HCT116 (cell line): ENCODE measurements around the gene HRH4. TPM values are rescaled to one million over a fixed set of nuclear protein-coding genes. Genes with fewer than 3 reads are reported as not detected.

Source experiments
- ATAC-seq: fragments of 200-7000 bp; cut with Tn5 transposase; 2 replicates; pipeline ENCODE4 v1.9.1; 2020; ENCODE audit warnings: mild to moderate bottlenecking, moderate library complexity
- BruUV-seq: library from RNA; stranded (reverse); fragments of 400-500 nt; replicated peaks from 2 replicates; lab custom pipeline; 2021; lab: Mats Ljungman, UMichigan
- CTCF ChIA-PET: fragments of 300-600 bp; sonication (Branson Sonifier 250); formaldehyde crosslinking; loops from one replicate; lab custom pipeline; 2021; ENCODE audit warnings: antibody characterized with exemption; lab: Charles Lee
- POLR2A ChIA-PET: fragments of 300-600, 350-600 bp; sonication (Branson Sonifier 250); formaldehyde crosslinking; loops from one replicate; lab custom pipeline; 2021; ENCODE audit warnings: antibody characterized with exemption; lab: Charles Lee
- RAD21 ChIA-PET, 2 experiments: fragments of 300-600 bp; sonication (Branson Sonifier 250); formaldehyde crosslinking; loops; one replicate each; lab custom pipeline; 2023; ENCODE audit warnings: low total read pairs in 2 of 2; ENCODE audit not compliant: uncharacterized antibody in 2 of 2, unreplicated experiment in 2 of 2, low non-redundant PET in 1 of 2; lab: Charles Lee
- DNase-seq: peaks from one replicate; pipeline ENCODE4 v3.0.0-alpha.2; 2010; ENCODE audit warnings: low read depth, low spot score
- H2AFZ ChIP-seq: fragments of 200-600 bp; shearing (Covaris generic), sonication (generic); 2 replicates; pipeline ENCODE4 v1.6.1; 2017; ENCODE audit warnings: low read depth, mixed run types, mixed read lengths, antibody characterized with exemption, low read length; ENCODE audit not compliant: poor library complexity, severe bottlenecking
- H3K27ac ChIP-seq: 2 replicates; pipeline ENCODE4 v1.5.1; 2012; ENCODE audit warnings: low read depth, low read length
- H3K27me3 ChIP-seq: fragments of 200-600 bp; sonication (generic); 2 replicates; pipeline ENCODE4 v1.6.1; 2016; ENCODE audit warnings: mixed run types, low read length, mixed read lengths; ENCODE audit not compliant: insufficient read depth
- H3K36me3 ChIP-seq, 2 experiments: fragments of 200-500 bp in 1 of 2; fragments of 200-600 bp in 1 of 2; sonication (Bioruptor generic) in 1 of 2; sonication (generic) in 1 of 2; 2 replicates each; pipeline versions ENCODE4 v1.5.1 to v1.6.1; 2014 to 2016; ENCODE audit warnings: low read length in 2 of 2, inconsistent platforms in 1 of 2, mixed read lengths in 1 of 2, mixed run types in 1 of 2; ENCODE audit not compliant: insufficient read depth in 2 of 2, control insufficient read depth in 1 of 2
- H3K4me1 ChIP-seq, 2 experiments: fragments of 200-600 bp in 1 of 2; sonication (generic) in 1 of 2; 2 replicates each; pipeline versions ENCODE4 v1.5.1 to v1.6.1; 2012 to 2017; ENCODE audit warnings: low read length in 2 of 2, inconsistent platforms in 1 of 2, mild to moderate bottlenecking in 1 of 2, mixed read lengths in 1 of 2, mixed run types in 1 of 2, moderate library complexity in 1 of 2; ENCODE audit not compliant: insufficient read depth in 2 of 2, control insufficient read depth in 1 of 2
- H3K4me2 ChIP-seq: fragments of 200-600 bp; sonication (generic); 2 replicates; pipeline ENCODE4 v1.6.1; 2017; ENCODE audit warnings: mixed run types, low read length, mixed read lengths
- H3K4me3 ChIP-seq, 2 experiments: fragments of 200-600 bp in 1 of 2; sonication (generic) in 1 of 2; replicated peaks in 1 of 2; 2 replicates each; pipeline ENCODE4 v1.5.1; 2011 to 2016; ENCODE audit warnings: low read length in 2 of 2, control low read depth in 1 of 2, low read depth in 1 of 2, mild to moderate bottlenecking in 1 of 2, mixed read lengths in 1 of 2, mixed run types in 1 of 2
- H3K79me2 ChIP-seq: fragments of 200-600 bp; sonication (generic); 2 replicates; pipeline ENCODE4 v1.6.1; 2017; ENCODE audit warnings: mild to moderate bottlenecking, mixed run types, low read length, moderate library complexity, mixed read lengths; ENCODE audit not compliant: insufficient read depth
- H3K9ac ChIP-seq: fragments of 200-600 bp; sonication (generic); 2 replicates; pipeline ENCODE4 v1.6.1; 2016; ENCODE audit warnings: low read length, mixed read lengths
- H3K9me2 ChIP-seq: fragments of 200-600 bp; sonication (generic), shearing (Covaris generic); 2 replicates; pipeline ENCODE4 v1.6.1; 2017; ENCODE audit warnings: mixed run types, mild to moderate bottlenecking, moderate library complexity; ENCODE audit not compliant: insufficient read depth
- H3K9me3 ChIP-seq, 2 experiments: fragments of 200-500 bp in 1 of 2; fragments of 200-600 bp in 1 of 2; sonication (Bioruptor generic) in 1 of 2; sonication (generic) in 1 of 2; 2 replicates each; pipeline ENCODE4 v1.6.1; 2014 to 2017; ENCODE audit warnings: low read length in 2 of 2, mixed read lengths in 2 of 2, inconsistent platforms in 1 of 2, low read depth in 1 of 2, mild to moderate bottlenecking in 1 of 2, mixed run types in 1 of 2, moderate library complexity in 1 of 2; ENCODE audit not compliant: control insufficient read depth in 1 of 2, insufficient read depth in 1 of 2
- H4K20me1 ChIP-seq: fragments of 200-600 bp; sonication (generic), shearing (Covaris generic); 2 replicates; pipeline ENCODE4 v1.6.1; 2017; ENCODE audit warnings: mixed run types, mild to moderate bottlenecking, moderate library complexity; ENCODE audit not compliant: insufficient read depth
- ATF3 ChIP-seq: IDR thresholded peaks from 2 replicates; pipeline ENCODE4 v1.6.1; 2012
- CBX3 ChIP-seq: IDR thresholded peaks from 2 replicates; pipeline ENCODE4 v1.6.1; 2012; ENCODE audit warnings: low read depth
- CEBPB ChIP-seq: IDR thresholded peaks from 2 replicates; pipeline ENCODE4 v1.6.1; 2012; ENCODE audit warnings: low read depth
- EGR1 ChIP-seq: IDR thresholded peaks from 2 replicates; pipeline ENCODE4 v1.6.1; 2012; ENCODE audit warnings: low read depth
- EZH2 ChIP-seq: fragments of 200-600 bp; sonication (generic); IDR thresholded peaks from 2 replicates; pipeline ENCODE4 v1.6.1; 2017; ENCODE audit warnings: antibody characterized with exemption, mixed run types
- EZH2phosphoT487 ChIP-seq: fragments of 200-600 bp; IDR thresholded peaks from 2 replicates; pipeline ENCODE4 v1.6.1; 2018; ENCODE audit warnings: antibody characterized with exemption, borderline replicate concordance
- FOSL1 ChIP-seq: IDR thresholded peaks from 2 replicates; pipeline ENCODE4 v1.6.1; 2012; ENCODE audit warnings: low read depth
- JUND ChIP-seq: IDR thresholded peaks from 2 replicates; pipeline ENCODE4 v1.6.1; 2012
- MAX ChIP-seq: IDR thresholded peaks from 2 replicates; pipeline ENCODE4 v1.6.1; 2012
- POLR2A ChIP-seq: IDR thresholded peaks from 2 replicates; pipeline ENCODE4 v1.7.0; 2011; ENCODE audit warnings: borderline replicate concordance; ENCODE audit not compliant: insufficient read depth, insufficient read length; ENCODE audit errors: extremely low read depth
- RAD21 ChIP-seq: IDR thresholded peaks from 2 replicates; pipeline ENCODE4 v1.6.1; 2012; ENCODE audit warnings: low read depth, mild to moderate bottlenecking
- SIN3A ChIP-seq: IDR thresholded peaks from 2 replicates; pipeline ENCODE4 v1.6.1; 2012; ENCODE audit warnings: low read depth
- SP1 ChIP-seq: IDR thresholded peaks from 2 replicates; pipeline ENCODE4 v1.6.1; 2012; ENCODE audit warnings: low read depth
- SRF ChIP-seq: IDR thresholded peaks from 2 replicates; pipeline ENCODE4 v1.6.1; 2012; ENCODE audit warnings: low read depth
- TCF7L2 ChIP-seq: IDR thresholded peaks from 2 replicates; pipeline ENCODE4 v1.7.0; 2011; ENCODE audit warnings: borderline replicate concordance, inconsistent platforms; ENCODE audit not compliant: insufficient read depth, insufficient read length; ENCODE audit errors: extremely low read depth
- YY1 ChIP-seq: IDR thresholded peaks from 2 replicates; pipeline ENCODE4 v1.6.1; 2011; ENCODE audit warnings: low read length, low read depth, moderate library complexity, mild to moderate bottlenecking; ENCODE audit not compliant: insufficient replicate concordance; ENCODE audit errors: extremely low read depth
- ZNF274 ChIP-seq: fragments of 200-500 bp; sonication (Bioruptor generic); IDR thresholded peaks from 2 replicates; pipeline ENCODE4 v1.6.1; 2014; ENCODE audit warnings: mild to moderate bottlenecking, low read depth, low read length, inconsistent platforms
- intact Hi-C: fragments of 100-400 bp; cut with micrococcal nuclease; formaldehyde crosslinking; loops from 2 replicates; pipeline ENCODE4 v1.10.0; 2022
- total RNA-seq: library from RNA; stranded (reverse); gene quantifications from one replicate; pipeline ENCODE4 v1.2.1, GENCODE V29; 2021; ENCODE audit not compliant: unreplicated experiment
- TF ChIP-seq, protein P1 (sequence below), 3 experiments: fragments of 200-600 bp in 1 of 3; sonication (generic) in 1 of 3; IDR thresholded peaks in 2 of 3; conservative IDR thresholded peaks in 1 of 3; 2 replicates each; pipeline ENCODE4 v1.5.1; 2012 to 2017; ENCODE audit warnings: low read depth in 2 of 3, low read length in 2 of 3, antibody characterized with exemption in 1 of 3, borderline replicate concordance in 1 of 3, control low read depth in 1 of 3, mild to moderate bottlenecking in 1 of 3, mixed read lengths in 1 of 3, mixed run types in 1 of 3, moderate library complexity in 1 of 3; ENCODE audit not compliant: insufficient read depth in 1 of 3
- TF ChIP-seq, protein P2 (sequence below): IDR thresholded peaks from 2 replicates; pipeline ENCODE4 v1.6.1; 2011; ENCODE audit warnings: mild to moderate bottlenecking, low read length, moderate library complexity; ENCODE audit not compliant: insufficient replicate concordance; ENCODE audit errors: extremely low read depth

HRH4 gene
- total RNA-seq, 1 experiment from 2014 or later, result not detected

DNA sequence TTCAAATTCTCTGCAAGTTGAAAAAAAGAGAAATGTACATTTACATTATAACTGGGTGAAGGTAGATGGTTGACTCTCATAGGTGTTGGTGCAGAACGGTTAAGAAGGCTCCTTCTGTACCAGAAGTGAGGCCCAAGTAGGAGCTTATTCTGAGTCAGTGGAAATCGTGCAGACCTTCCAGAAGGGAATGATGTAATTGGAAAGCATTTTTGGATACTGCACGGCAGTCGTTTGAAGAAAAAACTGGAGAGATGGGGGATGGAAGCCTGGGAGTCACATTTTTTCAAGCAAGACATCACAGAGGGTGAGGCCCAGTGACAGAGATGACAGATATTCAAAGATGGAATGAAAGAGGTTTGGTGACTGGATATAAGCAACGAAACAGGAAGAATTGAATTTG lies 39.4 kb downstream of the HRH4 start:
- no TSS peak for BruUV-seq
- Histone ChIP-seq H3K9me3 (no peaks in the 10 kb centered on the region), H3K4me1 (peaks cover 0 to 3% of the 10 kb centered on the region in 2 experiments; a peak in 1 of 4 replicates), H3K9me2 (no peaks in the 10 kb centered on the region), H3K27me3 (no peaks in the 10 kb centered on the region), H3K4me3 (no peak overlapping the region), H2AFZ (no peak overlapping the region), H3K27ac (no peak overlapping the region), H4K20me1 (no peaks in the 10 kb centered on the region), H3K79me2 (no peaks in the 10 kb centered on the region), H3K4me2 (no peak overlapping the region), H3K36me3 (no peaks in the 10 kb centered on the region), H3K9ac (no peak overlapping the region)
- ChIA-PET CTCF (interaction anchor here (2.1 kb wide), 1 partner anchor 11 kb away, joined by 11 read pairs; no protein-coding TSS in a partner anchor), RAD21 (no interaction called here), POLR2A (no interaction called here)
- no peak for TF ChIP-seq MAX
- no peak for TF ChIP-seq SRF
- TF ChIP-seq ZNF274, result no peak
- no peak for TF ChIP-seq EZH2phosphoT487
- no peak for TF ChIP-seq JUND
- no peak for TF ChIP-seq TCF7L2
- no peak for TF ChIP-seq SIN3A
- TF ChIP-seq, protein P1, sequence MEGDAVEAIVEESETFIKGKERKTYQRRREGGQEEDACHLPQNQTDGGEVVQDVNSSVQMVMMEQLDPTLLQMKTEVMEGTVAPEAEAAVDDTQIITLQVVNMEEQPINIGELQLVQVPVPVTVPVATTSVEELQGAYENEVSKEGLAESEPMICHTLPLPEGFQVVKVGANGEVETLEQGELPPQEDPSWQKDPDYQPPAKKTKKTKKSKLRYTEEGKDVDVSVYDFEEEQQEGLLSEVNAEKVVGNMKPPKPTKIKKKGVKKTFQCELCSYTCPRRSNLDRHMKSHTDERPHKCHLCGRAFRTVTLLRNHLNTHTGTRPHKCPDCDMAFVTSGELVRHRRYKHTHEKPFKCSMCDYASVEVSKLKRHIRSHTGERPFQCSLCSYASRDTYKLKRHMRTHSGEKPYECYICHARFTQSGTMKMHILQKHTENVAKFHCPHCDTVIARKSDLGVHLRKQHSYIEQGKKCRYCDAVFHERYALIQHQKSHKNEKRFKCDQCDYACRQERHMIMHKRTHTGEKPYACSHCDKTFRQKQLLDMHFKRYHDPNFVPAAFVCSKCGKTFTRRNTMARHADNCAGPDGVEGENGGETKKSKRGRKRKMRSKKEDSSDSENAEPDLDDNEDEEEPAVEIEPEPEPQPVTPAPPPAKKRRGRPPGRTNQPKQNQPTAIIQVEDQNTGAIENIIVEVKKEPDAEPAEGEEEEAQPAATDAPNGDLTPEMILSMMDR (IDR thresholded peaks at IDR 0.05 in 2 of 3, conservative IDR thresholded peaks at IDR 0.05 in 1 of 3; ENCODE audit: borderline replicate concordance in 1 of 3, insufficient read depth in 1 of 3, low read depth in 2 of 3, low read length in 2 of 3), result no peak
- no peak for TF ChIP-seq RAD21
- no peak for TF ChIP-seq FOSL1
- TF ChIP-seq YY1, result no peak
- TF ChIP-seq EZH2, result no peak
- no peak for TF ChIP-seq CBX3
- TF ChIP-seq POLR2A, result no peak
- no peak for TF ChIP-seq CEBPB
- TF ChIP-seq, protein P2, sequence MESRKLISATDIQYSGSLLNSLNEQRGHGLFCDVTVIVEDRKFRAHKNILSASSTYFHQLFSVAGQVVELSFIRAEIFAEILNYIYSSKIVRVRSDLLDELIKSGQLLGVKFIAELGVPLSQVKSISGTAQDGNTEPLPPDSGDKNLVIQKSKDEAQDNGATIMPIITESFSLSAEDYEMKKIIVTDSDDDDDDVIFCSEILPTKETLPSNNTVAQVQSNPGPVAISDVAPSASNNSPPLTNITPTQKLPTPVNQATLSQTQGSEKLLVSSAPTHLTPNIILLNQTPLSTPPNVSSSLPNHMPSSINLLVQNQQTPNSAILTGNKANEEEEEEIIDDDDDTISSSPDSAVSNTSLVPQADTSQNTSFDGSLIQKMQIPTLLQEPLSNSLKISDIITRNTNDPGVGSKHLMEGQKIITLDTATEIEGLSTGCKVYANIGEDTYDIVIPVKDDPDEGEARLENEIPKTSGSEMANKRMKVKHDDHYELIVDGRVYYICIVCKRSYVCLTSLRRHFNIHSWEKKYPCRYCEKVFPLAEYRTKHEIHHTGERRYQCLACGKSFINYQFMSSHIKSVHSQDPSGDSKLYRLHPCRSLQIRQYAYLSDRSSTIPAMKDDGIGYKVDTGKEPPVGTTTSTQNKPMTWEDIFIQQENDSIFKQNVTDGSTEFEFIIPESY, result no peak
- TF ChIP-seq SP1, result no peak
- TF ChIP-seq EGR1, result no peak
- TF ChIP-seq ATF3, result no peak
- intact Hi-C loops, result no loop called here
- DNase-seq (no peak), ATAC-seq (no peak)
